ENCODE results near the gene PPP1R14B.

Gene PPP1R14B

DNA sequence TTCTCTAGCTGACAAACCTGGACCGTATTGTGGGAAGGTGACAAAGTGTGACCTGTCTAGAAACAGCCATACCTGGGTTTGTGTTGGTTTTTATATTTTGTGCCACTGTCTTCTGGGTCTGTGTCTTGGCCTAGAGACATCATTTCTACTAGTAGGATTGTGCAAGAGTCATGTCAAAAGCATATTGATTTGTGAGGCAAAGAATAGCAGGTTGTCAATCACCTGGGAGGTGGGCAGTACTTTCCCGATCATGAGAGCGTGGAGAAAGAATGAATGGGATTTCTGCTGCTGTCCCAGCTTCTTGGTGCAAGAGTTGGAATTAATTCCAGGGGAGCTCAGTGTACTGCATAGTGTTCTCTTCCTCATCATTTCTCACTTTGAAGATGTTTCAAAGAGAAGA, 45.2 kb downstream of the PPP1R14B start:
- H3K9me2 ChIP-seq (replicated peaks; ENCODE audit: insufficient read depth, low read length), result no peaks in the 10 kb centered on the region
- H3K27ac ChIP-seq (ENCODE audit: low read length), result no peak overlapping the region
- no peaks in the 10 kb centered on the region for H3K27me3 ChIP-seq (replicated peaks; ENCODE audit: insufficient read depth, low read length)
- no peak overlapping the region for H3K4me3 ChIP-seq (ENCODE audit: low read length)
- TF ChIP-seq EZH2 (optimal IDR thresholded peaks at IDR 0.05; ENCODE audit: low read depth, low read length), result no peak
- TF ChIP-seq, protein P1, sequence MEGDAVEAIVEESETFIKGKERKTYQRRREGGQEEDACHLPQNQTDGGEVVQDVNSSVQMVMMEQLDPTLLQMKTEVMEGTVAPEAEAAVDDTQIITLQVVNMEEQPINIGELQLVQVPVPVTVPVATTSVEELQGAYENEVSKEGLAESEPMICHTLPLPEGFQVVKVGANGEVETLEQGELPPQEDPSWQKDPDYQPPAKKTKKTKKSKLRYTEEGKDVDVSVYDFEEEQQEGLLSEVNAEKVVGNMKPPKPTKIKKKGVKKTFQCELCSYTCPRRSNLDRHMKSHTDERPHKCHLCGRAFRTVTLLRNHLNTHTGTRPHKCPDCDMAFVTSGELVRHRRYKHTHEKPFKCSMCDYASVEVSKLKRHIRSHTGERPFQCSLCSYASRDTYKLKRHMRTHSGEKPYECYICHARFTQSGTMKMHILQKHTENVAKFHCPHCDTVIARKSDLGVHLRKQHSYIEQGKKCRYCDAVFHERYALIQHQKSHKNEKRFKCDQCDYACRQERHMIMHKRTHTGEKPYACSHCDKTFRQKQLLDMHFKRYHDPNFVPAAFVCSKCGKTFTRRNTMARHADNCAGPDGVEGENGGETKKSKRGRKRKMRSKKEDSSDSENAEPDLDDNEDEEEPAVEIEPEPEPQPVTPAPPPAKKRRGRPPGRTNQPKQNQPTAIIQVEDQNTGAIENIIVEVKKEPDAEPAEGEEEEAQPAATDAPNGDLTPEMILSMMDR (IDR thresholded peaks at IDR 0.05; ENCODE audit: low read length), result no peak
- TF ChIP-seq EZH2phosphoT487 (IDR thresholded peaks at IDR 0.05; ENCODE audit: low read length), result no peak
- no peak overlapping the region for H3K4me2 ChIP-seq (ENCODE audit: low read depth, low read length)
- peaks cover 31% of the 10 kb centered on the region for H3K36me3 ChIP-seq (replicated peaks; ENCODE audit: insufficient read depth, low read length)
- H3F3A ChIP-seq (ENCODE audit: insufficient read depth, low read length), result no peaks in the 10 kb centered on the region; the same call in 1 of the 2 replicates
- H3K9ac ChIP-seq (ENCODE audit: low read length), result no peak overlapping the region
- no peaks in the 10 kb centered on the region for H4K20me1 ChIP-seq (ENCODE audit: insufficient read depth, low read length)
- no peaks in the 10 kb centered on the region for H3K9me3 ChIP-seq (replicated peaks; ENCODE audit: insufficient read depth, low read length)
- H3K79me2 ChIP-seq (ENCODE audit: low read length), result peaks cover 62% of the 10 kb centered on the region
- no peak for DNase-seq
- peaks cover 7% of the 10 kb centered on the region; the same call in 1 of the 2 replicates for H3K4me1 ChIP-seq (ENCODE audit: low read length)
- no peak overlapping the region for H2AFZ ChIP-seq (ENCODE audit: low read length)

DNA sequence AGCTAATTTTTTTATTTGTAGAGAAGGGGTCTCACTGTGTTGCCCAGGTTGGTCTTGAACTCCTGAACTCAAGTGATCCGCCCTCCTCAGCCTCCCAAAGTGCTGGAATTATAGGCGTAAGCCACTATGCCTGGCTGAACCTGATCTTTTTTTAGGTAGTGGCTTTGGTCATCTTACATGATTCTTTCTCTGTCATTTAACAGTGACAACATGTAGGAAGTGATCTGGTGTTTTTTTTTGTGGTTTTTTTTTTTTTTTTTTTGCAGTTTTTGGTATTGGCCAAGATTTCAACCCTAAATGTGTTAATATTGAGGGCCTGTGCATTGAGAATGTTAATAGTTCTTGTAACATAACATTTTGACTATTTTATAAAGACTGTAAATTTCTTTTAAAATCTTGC, 48.2 kb downstream of the PPP1R14B start:
- Histone ChIP-seq H3K27me3 (replicated peaks; ENCODE audit: insufficient read depth, low read length) (no peaks in the 10 kb centered on the region), H3K27ac (ENCODE audit: low read length) (no peak overlapping the region), H4K20me1 (ENCODE audit: insufficient read depth, low read length) (peaks cover 8% of the 10 kb centered on the region; the same call in 1 of the 2 replicates), H2AFZ (ENCODE audit: low read length) (no peak overlapping the region), H3K9me3 (replicated peaks; ENCODE audit: insufficient read depth, low read length) (no peaks in the 10 kb centered on the region), H3F3A (ENCODE audit: insufficient read depth, low read length) (no peaks in the 10 kb centered on the region; the same call in none of the 2 replicates), H3K79me2 (ENCODE audit: low read length) (peaks cover 73% of the 10 kb centered on the region), H3K36me3 (replicated peaks; ENCODE audit: insufficient read depth, low read length) (peaks cover 56% of the 10 kb centered on the region), H3K4me1 (ENCODE audit: low read length) (no peaks in the 10 kb centered on the region), H3K4me2 (ENCODE audit: low read depth, low read length) (no peak overlapping the region), H3K4me3 (ENCODE audit: low read length) (no peak overlapping the region), H3K9me2 (replicated peaks; ENCODE audit: insufficient read depth, low read length) (no peaks in the 10 kb centered on the region), H3K9ac (ENCODE audit: low read length) (no peak overlapping the region)
- DNase-seq, result no peak
- no peak for TF ChIP-seq EZH2phosphoT487 (IDR thresholded peaks at IDR 0.05; ENCODE audit: low read length)
- no peak for TF ChIP-seq EZH2 (optimal IDR thresholded peaks at IDR 0.05; ENCODE audit: low read depth, low read length)
- TF ChIP-seq, protein P1 (IDR thresholded peaks at IDR 0.05; ENCODE audit: low read length), result no peak

DNA sequence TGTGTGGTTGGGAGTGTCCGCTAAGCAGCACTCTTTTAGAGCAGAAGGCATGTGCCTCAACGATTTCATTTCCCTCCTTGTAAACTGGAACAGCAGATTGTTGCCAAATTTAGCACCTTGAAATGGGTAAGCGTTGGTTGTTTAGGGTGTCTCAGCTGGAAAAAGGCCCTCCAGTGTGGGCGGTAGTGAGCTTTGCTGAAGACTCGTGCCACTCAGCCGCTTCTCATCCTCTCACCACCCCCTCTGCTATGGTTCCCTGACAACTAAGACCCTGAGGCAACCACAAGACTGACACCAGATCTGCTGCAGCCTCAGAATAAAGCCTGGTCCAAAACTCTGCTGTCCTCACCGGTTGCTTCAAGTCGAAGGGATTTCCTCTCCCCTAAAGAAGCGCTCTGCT, 50.1 kb downstream of the PPP1R14B start:
- peaks cover 59% of the 10 kb centered on the region for H3K79me2 ChIP-seq (ENCODE audit: low read length)
- H3K36me3 ChIP-seq (replicated peaks; ENCODE audit: insufficient read depth, low read length), result peaks cover 54% of the 10 kb centered on the region
- no peak for DNase-seq
- H3K27me3 ChIP-seq (replicated peaks; ENCODE audit: insufficient read depth, low read length), result no peaks in the 10 kb centered on the region
- no peak overlapping the region for H3K9ac ChIP-seq (ENCODE audit: low read length)
- no peaks in the 10 kb centered on the region for H3K4me1 ChIP-seq (ENCODE audit: low read length)
- H2AFZ ChIP-seq (ENCODE audit: low read length), result no peak overlapping the region
- no peak overlapping the region for H3K4me2 ChIP-seq (ENCODE audit: low read depth, low read length)
- H3K9me2 ChIP-seq (replicated peaks; ENCODE audit: insufficient read depth, low read length), result no peaks in the 10 kb centered on the region
- TF ChIP-seq EZH2phosphoT487 (IDR thresholded peaks at IDR 0.05; ENCODE audit: low read length) (no peak), EZH2 (optimal IDR thresholded peaks at IDR 0.05; ENCODE audit: low read depth, low read length) (no peak)
- TF ChIP-seq, protein P1 (IDR thresholded peaks at IDR 0.05; ENCODE audit: low read length), result no peak
- peaks cover 8% of the 10 kb centered on the region; the same call in 1 of the 2 replicates for H4K20me1 ChIP-seq (ENCODE audit: insufficient read depth, low read length)
- H3K27ac ChIP-seq (ENCODE audit: low read length), result no peak overlapping the region
- no peaks in the 10 kb centered on the region for H3K9me3 ChIP-seq (replicated peaks; ENCODE audit: insufficient read depth, low read length)
- no peaks in the 10 kb centered on the region; the same call in none of the 2 replicates for H3F3A ChIP-seq (ENCODE audit: insufficient read depth, low read length)
- H3K4me3 ChIP-seq (ENCODE audit: low read length), result no peak overlapping the region

All from MM.1S (cell line).